ENCODE measurements around the gene ARHGAP20. TPM values are rescaled to one million over a fixed set of nuclear protein-coding genes. Genes with fewer than 3 reads are reported as not detected.

The ARHGAP20 gene
- total RNA-seq, 1 experiment from 2014 or later, result 7.9 TPM

DNA sequence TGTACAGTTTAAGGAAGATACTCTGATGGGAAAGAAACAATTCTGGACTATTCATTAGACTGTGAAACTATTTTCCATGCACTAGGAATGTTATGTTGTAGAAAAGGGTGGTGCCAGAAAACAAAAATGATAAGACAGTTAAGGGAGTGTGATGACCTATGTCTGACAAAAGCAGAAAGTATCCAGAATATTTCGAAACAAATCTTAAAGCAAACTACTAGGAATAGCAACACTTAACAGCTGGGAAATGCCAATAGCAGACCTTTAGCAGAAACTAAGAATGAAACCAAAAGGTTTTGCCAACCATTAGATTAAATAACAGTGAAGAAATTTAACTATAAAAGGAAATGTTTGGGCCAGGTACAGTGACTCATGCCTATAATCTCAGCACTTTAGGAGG lies 3.3 kb upstream of the ARHGAP20 start:
- DNase-seq (ENCODE audit: low spot score), result no peak
- H3K27me3 ChIP-seq (replicated peaks; ENCODE audit: insufficient read depth, low read depth, low read length, poor library complexity), result no peaks in the 10 kb centered on the region
- ChIA-PET POLR2A (ENCODE audit: low non-redundant PET) (no interaction called here), CTCF (no interaction called here)
- H3K9me3 ChIP-seq (ENCODE audit: low read depth, low read length, poor library complexity, severe bottlenecking), result no peaks in the 10 kb centered on the region
- H3K4me1 ChIP-seq (ENCODE audit: insufficient read depth, low read length, poor library complexity, severe bottlenecking), result no peaks in the 10 kb centered on the region
- H3K36me3 ChIP-seq (ENCODE audit: insufficient read depth, low read length, poor library complexity, severe bottlenecking), result no peaks in the 10 kb centered on the region
- no peak overlapping the region for H3K4me3 ChIP-seq (ENCODE audit: low read depth, low read length, poor library complexity, severe bottlenecking)
- BruUV-seq (replicated peaks), result no TSS peak
- intact Hi-C loops (cut with micrococcal nuclease; ENCODE audit: unreplicated experiment), result loop anchor here (10.0 kb wide), 1 partner anchor 709 kb away; no protein-coding TSS in a partner anchor
- H3K27ac ChIP-seq (ENCODE audit: low read depth, low read length, poor library complexity, severe bottlenecking), result no peak overlapping the region
- TF ChIP-seq EZH2 (IDR thresholded peaks at IDR 0.05; ENCODE audit: borderline replicate concordance, low read depth, low read length, poor library complexity, severe bottlenecking), result no peak
- TF ChIP-seq, protein P1, sequence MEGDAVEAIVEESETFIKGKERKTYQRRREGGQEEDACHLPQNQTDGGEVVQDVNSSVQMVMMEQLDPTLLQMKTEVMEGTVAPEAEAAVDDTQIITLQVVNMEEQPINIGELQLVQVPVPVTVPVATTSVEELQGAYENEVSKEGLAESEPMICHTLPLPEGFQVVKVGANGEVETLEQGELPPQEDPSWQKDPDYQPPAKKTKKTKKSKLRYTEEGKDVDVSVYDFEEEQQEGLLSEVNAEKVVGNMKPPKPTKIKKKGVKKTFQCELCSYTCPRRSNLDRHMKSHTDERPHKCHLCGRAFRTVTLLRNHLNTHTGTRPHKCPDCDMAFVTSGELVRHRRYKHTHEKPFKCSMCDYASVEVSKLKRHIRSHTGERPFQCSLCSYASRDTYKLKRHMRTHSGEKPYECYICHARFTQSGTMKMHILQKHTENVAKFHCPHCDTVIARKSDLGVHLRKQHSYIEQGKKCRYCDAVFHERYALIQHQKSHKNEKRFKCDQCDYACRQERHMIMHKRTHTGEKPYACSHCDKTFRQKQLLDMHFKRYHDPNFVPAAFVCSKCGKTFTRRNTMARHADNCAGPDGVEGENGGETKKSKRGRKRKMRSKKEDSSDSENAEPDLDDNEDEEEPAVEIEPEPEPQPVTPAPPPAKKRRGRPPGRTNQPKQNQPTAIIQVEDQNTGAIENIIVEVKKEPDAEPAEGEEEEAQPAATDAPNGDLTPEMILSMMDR (conservative IDR thresholded peaks at IDR 0.05; ENCODE audit: low read depth, low read length), result no peak

- no peaks in the 10 kb centered on the region for H3K27me3 ChIP-seq (replicated peaks; ENCODE audit: insufficient read depth, low read depth, low read length, poor library complexity)
- BruUV-seq (replicated peaks), result no TSS peak
- H3K9me3 ChIP-seq (ENCODE audit: low read depth, low read length, poor library complexity, severe bottlenecking), result no peaks in the 10 kb centered on the region
- intact Hi-C loops (cut with micrococcal nuclease; ENCODE audit: unreplicated experiment), result loop anchor here (1.0 to 10.0 kb wide), 3 partner anchors 264 to 711 kb away; no protein-coding TSS in a partner anchor
- ChIA-PET CTCF (interaction anchor here (0.6 kb wide), 1 partner anchor 250 kb away, joined by 4 read pairs; no protein-coding TSS in a partner anchor), POLR2A (ENCODE audit: low non-redundant PET) (no interaction called here)
- TF ChIP-seq, protein P1 (conservative IDR thresholded peaks at IDR 0.05; ENCODE audit: low read depth, low read length), result no peak
- no peak for TF ChIP-seq EZH2 (IDR thresholded peaks at IDR 0.05; ENCODE audit: borderline replicate concordance, low read depth, low read length, poor library complexity, severe bottlenecking)
- H3K4me1 ChIP-seq (ENCODE audit: insufficient read depth, low read length, poor library complexity, severe bottlenecking), result no peaks in the 10 kb centered on the region
- H3K27ac ChIP-seq (ENCODE audit: low read depth, low read length, poor library complexity, severe bottlenecking), result no peak overlapping the region
- no peaks in the 10 kb centered on the region for H3K36me3 ChIP-seq (ENCODE audit: insufficient read depth, low read length, poor library complexity, severe bottlenecking)
- no peak for DNase-seq (ENCODE audit: low spot score)
- peak overlapping the region; percentile 76 for H3K4me3 ChIP-seq (ENCODE audit: low read depth, low read length, poor library complexity, severe bottlenecking)
These were observed 1.2 kb upstream of the ARHGAP20 start for GRCh38 chr11:110713449-110713776.

DNA sequence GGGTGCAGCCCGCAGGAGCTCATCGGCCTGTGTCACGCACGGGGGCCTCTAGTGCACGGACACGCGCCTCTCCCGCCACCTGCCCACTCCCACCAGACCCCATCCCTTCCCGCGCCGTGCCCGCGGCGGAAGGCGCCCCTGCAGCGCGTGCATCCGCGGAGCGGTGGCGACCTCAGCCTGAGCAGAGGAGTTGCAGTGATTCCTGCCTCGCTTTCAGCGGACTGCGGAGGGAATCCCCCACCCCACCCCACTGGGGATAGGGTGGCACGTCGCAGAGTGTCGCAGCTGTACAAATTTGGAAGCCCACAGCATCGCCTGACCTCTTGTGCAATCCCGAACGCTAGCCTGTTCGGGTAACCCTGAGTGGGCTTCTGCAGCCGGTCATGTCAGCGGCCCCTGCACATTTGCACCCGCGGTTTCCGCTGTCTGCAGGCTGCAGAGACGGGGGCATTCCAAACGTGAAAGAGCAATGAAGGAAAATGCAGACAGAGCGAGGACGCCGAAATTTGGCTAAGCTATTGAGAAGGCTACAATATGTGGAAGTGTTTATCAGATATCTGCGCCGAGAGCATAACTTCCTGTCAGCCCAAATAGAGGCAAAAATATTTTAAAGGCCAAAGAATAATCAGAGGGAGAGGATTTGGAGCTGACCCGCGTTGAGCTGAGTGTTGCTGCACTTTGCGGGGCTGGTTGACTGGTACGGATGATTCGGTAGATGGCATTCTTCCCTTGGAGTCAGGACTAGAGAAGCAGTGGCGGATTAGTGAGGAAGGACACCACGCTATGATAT lies 617 bp upstream of the ARHGAP20 start:
- no TSS peak for BruUV-seq (replicated peaks)
- Histone ChIP-seq H3K4me3 (ENCODE audit: low read depth, low read length, poor library complexity, severe bottlenecking) (peak overlapping the region; percentile 76), H3K9me3 (ENCODE audit: low read depth, low read length, poor library complexity, severe bottlenecking) (no peaks in the 10 kb centered on the region), H3K27ac (ENCODE audit: low read depth, low read length, poor library complexity, severe bottlenecking) (peak overlapping the region; percentile 40), H3K4me1 (ENCODE audit: insufficient read depth, low read length, poor library complexity, severe bottlenecking) (no peaks in the 10 kb centered on the region), H3K27me3 (replicated peaks; ENCODE audit: insufficient read depth, low read depth, low read length, poor library complexity) (no peaks in the 10 kb centered on the region), H3K36me3 (ENCODE audit: insufficient read depth, low read length, poor library complexity, severe bottlenecking) (no peaks in the 10 kb centered on the region)
- CTCF ChIA-PET, result interaction anchor here (0.6 kb wide), 2 partner anchors 250 to 413 kb away, joined by 4 read pairs; no protein-coding TSS in a partner anchor
- intact Hi-C loops (cut with micrococcal nuclease; ENCODE audit: unreplicated experiment), result loop anchor here (1.0 to 10.0 kb wide), 3 partner anchors 264 to 712 kb away; no protein-coding TSS in a partner anchor
- DNase-seq (ENCODE audit: low spot score), result peak; percentile 80
- TF ChIP-seq EZH2 (IDR thresholded peaks at IDR 0.05; ENCODE audit: borderline replicate concordance, low read depth, low read length, poor library complexity, severe bottlenecking), result no peak
- TF ChIP-seq, protein P1 (conservative IDR thresholded peaks at IDR 0.05; ENCODE audit: low read depth, low read length), result peak; percentile 56
- POLR2A ChIA-PET (ENCODE audit: low non-redundant PET), result interaction anchor here (0.8 kb wide), 1 partner anchor 519 kb away, joined by 7 read pairs; no protein-coding TSS in a partner anchor
